Astrocyte (in vitro differentiated cells and primary cell): Measurements from ENCODE around the gene KLK5. TPM values are rescaled to one million over a fixed set of nuclear protein-coding genes. Genes with fewer than 3 reads are reported as not detected.

Experiments used
- DNase-seq: peaks from one replicate; pipeline ENCODE4 v3.0.0-alpha.2; 2010; ENCODE audit warnings: low read depth
- FAIRE-seq: peaks from 2 replicates; lab custom pipeline; 2011; peaks lifted over from hg19 to GRCh38; lab: Jason Lieb, UNC
- H2AFZ ChIP-seq: 2 replicates; pipeline ENCODE4 v1.6.0; 2012; ENCODE audit warnings: low read depth, low read length, inconsistent platforms
- H3K27ac ChIP-seq: 2 replicates; pipeline ENCODE4 v1.5.1; 2011; ENCODE audit warnings: low read depth, low read length, inconsistent platforms
- H3K27me3 ChIP-seq: 2 replicates; pipeline ENCODE4 v1.6.0; 2011; ENCODE audit warnings: low read length, inconsistent platforms; ENCODE audit not compliant: insufficient read depth
- H3K36me3 ChIP-seq: 2 replicates; pipeline ENCODE4 v1.5.1; 2011; ENCODE audit warnings: low read length, inconsistent platforms; ENCODE audit not compliant: insufficient read depth
- H3K4me1 ChIP-seq: 2 replicates; pipeline ENCODE4 v1.5.1; 2011; ENCODE audit warnings: low read length, inconsistent platforms; ENCODE audit not compliant: insufficient read depth
- H3K4me2 ChIP-seq: 2 replicates; pipeline ENCODE4 v1.6.0; 2012; ENCODE audit warnings: low read length, inconsistent platforms
- H3K4me3 ChIP-seq: 2 replicates; pipeline ENCODE4 v1.5.1; 2011; ENCODE audit warnings: low read depth, mild to moderate bottlenecking, low read length, inconsistent platforms; ENCODE audit not compliant: insufficient read depth
- H3K79me2 ChIP-seq: 2 replicates; pipeline ENCODE4 v1.6.0; 2012; ENCODE audit warnings: mild to moderate bottlenecking, low read length, inconsistent platforms; ENCODE audit not compliant: insufficient read depth
- H3K9ac ChIP-seq: 2 replicates; pipeline ENCODE4 v1.6.0; 2012; ENCODE audit warnings: mild to moderate bottlenecking, low read length, inconsistent platforms
- H3K9me3 ChIP-seq: 2 replicates; pipeline ENCODE4 v1.5.1; 2012; ENCODE audit warnings: low read depth, mild to moderate bottlenecking, low read length, inconsistent platforms; ENCODE audit not compliant: insufficient read depth
- H4K20me1 ChIP-seq: 2 replicates; pipeline ENCODE4 v1.6.0; 2012; ENCODE audit warnings: low read length, inconsistent platforms; ENCODE audit not compliant: insufficient read depth
- H3K27ac Mint-ChIP-seq: one replicate; pipeline ENCODE4 v1.8.0; 2021; ENCODE audit warnings: mild to moderate bottlenecking, mixed read lengths; ENCODE audit not compliant: unreplicated experiment
- H3K27me3 Mint-ChIP-seq: one replicate; pipeline ENCODE4 v1.8.0; 2021; ENCODE audit warnings: low read depth, mixed read lengths; ENCODE audit not compliant: unreplicated experiment
- H3K36me3 Mint-ChIP-seq: one replicate; pipeline ENCODE4 v1.8.0; 2021; ENCODE audit warnings: low read depth, mixed read lengths; ENCODE audit not compliant: unreplicated experiment
- H3K4me1 Mint-ChIP-seq: one replicate; pipeline ENCODE4 v1.8.0; 2021; ENCODE audit warnings: low read depth, mixed read lengths; ENCODE audit not compliant: unreplicated experiment
- H3K4me3 Mint-ChIP-seq: one replicate; pipeline ENCODE4 v1.8.0; 2021; ENCODE audit warnings: mild to moderate bottlenecking, moderate library complexity, mixed read lengths; ENCODE audit not compliant: unreplicated experiment
- H3K9me3 Mint-ChIP-seq: one replicate; pipeline ENCODE4 v1.8.0; 2021; ENCODE audit warnings: mild to moderate bottlenecking, mixed read lengths; ENCODE audit not compliant: unreplicated experiment
- EZH2 ChIP-seq: IDR thresholded peaks from 2 replicates; pipeline ENCODE4 v1.6.1; 2012; ENCODE audit warnings: mild to moderate bottlenecking, low read length, inconsistent platforms; ENCODE audit not compliant: insufficient read depth
- total RNA-seq: library from RNA; stranded (reverse); gene quantifications from 2 replicates; pipeline ENCODE4 v1.2.1, GENCODE V29; 2021
- TF ChIP-seq, protein P1 (sequence below): IDR thresholded peaks from 2 replicates; pipeline ENCODE4 v1.5.1; 2011; ENCODE audit warnings: low read depth, mild to moderate bottlenecking, inconsistent platforms, low read length, moderate library complexity; ENCODE audit not compliant: insufficient read depth

Gene KLK5
- total RNA-seq, 1 donor from 2014 or later, result not detected

DNA sequence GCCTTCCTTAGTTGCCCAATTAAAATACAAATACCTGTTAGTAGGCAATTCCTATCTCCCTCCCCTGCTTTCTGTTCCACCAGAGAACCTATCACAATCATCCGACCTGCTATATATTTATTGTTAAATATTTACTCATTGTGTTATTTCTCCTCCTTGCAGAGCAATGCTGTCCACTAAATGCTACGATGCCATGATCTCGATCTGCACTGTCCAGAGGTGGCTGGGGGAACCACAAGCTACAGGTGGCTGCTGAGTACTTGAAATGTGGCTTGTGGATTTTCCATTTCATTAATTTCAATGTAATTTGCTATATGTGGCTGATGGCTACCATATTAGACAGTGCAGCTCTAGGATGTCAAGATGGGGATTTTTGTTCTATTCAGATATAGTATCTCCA lies 11.4 kb upstream of the KLK5 start:
- no peaks in the 10 kb centered on the region for H3K36me3 ChIP-seq
- Mint-ChIP-seq H3K27ac (no peak overlapping the region), H3K27me3 (peaks cover 31% of the 10 kb centered on the region), H3K4me1 (peaks cover 4% of the 10 kb centered on the region), H3K9me3 (peaks cover 9% of the 10 kb centered on the region), H3K36me3 (no peaks in the 10 kb centered on the region), H3K4me3 (no peak overlapping the region)
- DNase-seq, result no peak
- no peak for FAIRE-seq
- H3K27me3 ChIP-seq, result no peaks in the 10 kb centered on the region
- H3K9me3 ChIP-seq, result peaks cover 6% of the 10 kb centered on the region
- no peak for TF ChIP-seq EZH2
- TF ChIP-seq, protein P1, sequence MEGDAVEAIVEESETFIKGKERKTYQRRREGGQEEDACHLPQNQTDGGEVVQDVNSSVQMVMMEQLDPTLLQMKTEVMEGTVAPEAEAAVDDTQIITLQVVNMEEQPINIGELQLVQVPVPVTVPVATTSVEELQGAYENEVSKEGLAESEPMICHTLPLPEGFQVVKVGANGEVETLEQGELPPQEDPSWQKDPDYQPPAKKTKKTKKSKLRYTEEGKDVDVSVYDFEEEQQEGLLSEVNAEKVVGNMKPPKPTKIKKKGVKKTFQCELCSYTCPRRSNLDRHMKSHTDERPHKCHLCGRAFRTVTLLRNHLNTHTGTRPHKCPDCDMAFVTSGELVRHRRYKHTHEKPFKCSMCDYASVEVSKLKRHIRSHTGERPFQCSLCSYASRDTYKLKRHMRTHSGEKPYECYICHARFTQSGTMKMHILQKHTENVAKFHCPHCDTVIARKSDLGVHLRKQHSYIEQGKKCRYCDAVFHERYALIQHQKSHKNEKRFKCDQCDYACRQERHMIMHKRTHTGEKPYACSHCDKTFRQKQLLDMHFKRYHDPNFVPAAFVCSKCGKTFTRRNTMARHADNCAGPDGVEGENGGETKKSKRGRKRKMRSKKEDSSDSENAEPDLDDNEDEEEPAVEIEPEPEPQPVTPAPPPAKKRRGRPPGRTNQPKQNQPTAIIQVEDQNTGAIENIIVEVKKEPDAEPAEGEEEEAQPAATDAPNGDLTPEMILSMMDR, result no peak
- H3K79me2 ChIP-seq, result no peaks in the 10 kb centered on the region
- no peaks in the 10 kb centered on the region for H3K4me1 ChIP-seq
- no peak overlapping the region for H3K9ac ChIP-seq
- H4K20me1 ChIP-seq, result no peaks in the 10 kb centered on the region
- no peak overlapping the region for H3K4me3 ChIP-seq
- no peak overlapping the region for H2AFZ ChIP-seq
- H3K4me2 ChIP-seq, result no peak overlapping the region
- no peak overlapping the region for H3K27ac ChIP-seq

DNA sequence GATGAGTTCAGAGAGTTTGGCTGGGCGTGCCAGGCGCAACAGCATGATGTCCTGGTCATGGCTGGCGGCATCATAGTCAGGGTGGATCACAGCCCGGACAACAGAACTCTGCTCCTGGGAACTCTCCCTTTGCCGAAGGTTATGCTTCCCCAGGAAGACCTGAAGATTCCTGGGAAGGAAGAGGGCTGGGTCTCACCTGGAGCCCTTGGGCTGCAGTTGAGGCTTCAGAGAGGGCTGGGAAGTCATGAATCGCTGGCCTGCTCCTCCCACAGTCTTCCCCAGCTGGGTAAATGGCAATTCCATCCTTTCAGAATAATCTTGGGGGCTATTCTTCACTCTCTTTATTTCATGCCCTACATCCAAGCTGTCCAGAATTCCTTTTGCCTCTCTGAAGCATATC lies 10.5 kb upstream of the KLK5 start:
- no peaks in the 10 kb centered on the region for H3K36me3 ChIP-seq
- peaks cover 6% of the 10 kb centered on the region for H3K9me3 ChIP-seq
- H3K4me2 ChIP-seq, result no peak overlapping the region
- Mint-ChIP-seq H3K27ac (no peak overlapping the region), H3K9me3 (peaks cover 9% of the 10 kb centered on the region), H3K27me3 (peaks cover 34% of the 10 kb centered on the region), H3K4me3 (no peak overlapping the region), H3K4me1 (peaks cover 3% of the 10 kb centered on the region), H3K36me3 (no peaks in the 10 kb centered on the region)
- H4K20me1 ChIP-seq, result no peaks in the 10 kb centered on the region
- no peak overlapping the region for H3K27ac ChIP-seq
- H3K9ac ChIP-seq, result no peak overlapping the region
- no peak for TF ChIP-seq EZH2
- TF ChIP-seq, protein P1, result no peak
- no peaks in the 10 kb centered on the region for H3K27me3 ChIP-seq
- FAIRE-seq (no peak), DNase-seq (no peak)
- no peak overlapping the region for H3K4me3 ChIP-seq
- H3K79me2 ChIP-seq, result no peaks in the 10 kb centered on the region
- H3K4me1 ChIP-seq, result no peaks in the 10 kb centered on the region
- no peak overlapping the region for H2AFZ ChIP-seq

DNA sequence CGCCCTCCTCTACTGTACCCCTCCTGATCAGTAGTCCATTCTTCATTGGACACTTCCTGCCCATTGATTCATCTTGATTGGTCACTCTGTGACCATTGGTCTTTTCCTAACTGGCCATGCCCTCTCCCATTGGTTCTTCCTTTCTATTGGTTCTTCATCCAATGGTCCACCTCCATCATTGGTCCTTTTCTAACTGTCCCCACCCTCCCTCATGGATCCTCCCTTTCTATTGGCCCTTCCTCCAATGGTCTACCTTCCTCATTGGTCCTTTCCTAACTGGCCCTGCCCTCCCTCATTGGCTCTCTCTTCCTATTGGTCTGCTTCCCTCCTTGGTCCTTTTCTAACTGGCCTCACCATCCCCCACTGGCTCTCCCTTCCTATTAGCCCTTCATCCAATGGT lies 9.4 kb upstream of the KLK5 start:
- no peaks in the 10 kb centered on the region for H4K20me1 ChIP-seq
- H3K4me1 ChIP-seq, result no peaks in the 10 kb centered on the region
- Mint-ChIP-seq H3K27me3 (peaks cover 40% of the 10 kb centered on the region), H3K9me3 (peaks cover 9% of the 10 kb centered on the region), H3K36me3 (no peaks in the 10 kb centered on the region), H3K27ac (no peak overlapping the region), H3K4me3 (no peak overlapping the region), H3K4me1 (no peaks in the 10 kb centered on the region)
- FAIRE-seq (no peak), DNase-seq (no peak)
- no peaks in the 10 kb centered on the region for H3K27me3 ChIP-seq
- TF ChIP-seq, protein P1, result no peak
- no peak for TF ChIP-seq EZH2
- no peak overlapping the region for H3K4me3 ChIP-seq
- no peak overlapping the region for H3K9ac ChIP-seq
- H2AFZ ChIP-seq, result no peak overlapping the region
- H3K79me2 ChIP-seq, result no peaks in the 10 kb centered on the region
- H3K4me2 ChIP-seq, result no peak overlapping the region
- H3K36me3 ChIP-seq, result no peaks in the 10 kb centered on the region
- H3K9me3 ChIP-seq, result peaks cover 6% of the 10 kb centered on the region
- H3K27ac ChIP-seq, result no peak overlapping the region
